Peyer's patch (tissue), 4 donors: ENCODE data around the gene AFG1L. TPM values are rescaled to one million over a fixed set of nuclear protein-coding genes. Genes with fewer than 3 reads are reported as not detected.
"Not testable (repeated sequence)": the region's sequence is repeated elsewhere in the genome, so short reads cannot be mapped to it uniquely, and the experiment has no call there.

Experiments used
- DNase-seq, 3 donors: peaks; one replicate each; pipeline ENCODE4 v3.0.0-alpha.2; 2017 to 2019
- H3K27ac ChIP-seq, 4 donors: fragments of 200-600 bp; sonication (generic); one replicate each; pipeline ENCODE4 v1.5.1; 2016 to 2019
- H3K27me3 ChIP-seq, 2 donors: fragments of 200-600 bp; sonication (generic); one replicate each; pipeline ENCODE4 v1.5.1; 2019
- H3K36me3 ChIP-seq, 3 donors: fragments of 200-600 bp; sonication (generic); one replicate each; pipeline ENCODE4 v1.5.1; 2016 to 2019
- H3K4me1 ChIP-seq, 4 donors: fragments of 200-600 bp; sonication (generic); one replicate each; pipeline ENCODE4 v1.5.1; 2016 to 2019
- H3K4me3 ChIP-seq, 4 donors: fragments of 200-600 bp; sonication (generic); 1 replicate in 3 of 4; 2 replicates in 1 of 4; pipeline ENCODE4 v1.5.1; 2016 to 2019; ENCODE audit warnings: mild to moderate bottlenecking in 1 of 4
- H3K9me3 ChIP-seq, 4 donors: fragments of 200-600 bp; sonication (generic); one replicate each; pipeline ENCODE4 v1.5.1; 2016 to 2019; ENCODE audit warnings: mild to moderate bottlenecking in 1 of 4
- CTCF ChIP-seq, 6 experiments: fragments of 450-650 bp in 4 of 6; fragments of 200-600 bp in 2 of 6; sonication (generic) in 1 of 6; IDR thresholded peaks; one replicate each; pipeline ENCODE4 v1.5.1; 2017 to 2019; ENCODE audit warnings: antibody characterized with exemption in 6 of 6, mild to moderate bottlenecking in 3 of 6, moderate library complexity in 1 of 6
- POLR2A ChIP-seq, 2 donors: fragments of 450-650 bp; IDR thresholded peaks; one replicate each; pipeline ENCODE4 v1.5.1; 2017; ENCODE audit warnings: antibody characterized with exemption in 2 of 2, mild to moderate bottlenecking in 2 of 2, moderate library complexity in 2 of 2
- total RNA-seq, 4 donors: library from RNA; depleted of rRNA; stranded (reverse); fragments of >200 nt; gene quantifications; one replicate each; pipeline ENCODE4 v1.1.0, GENCODE V29; 2016

Gene AFG1L
- total RNA-seq, 4 donors from 2014 or later = 6.0 to 15.1 (median 8.1) TPM

GRCh38 chr6:108383981-108384380 is 89.1 kb downstream of the AFG1L start:
- no peaks in the 10 kb centered on the region for H3K4me1 ChIP-seq
- no peak for DNase-seq

GRCh38 chr6:108389190-108389589 is 94.3 kb downstream of the AFG1L start:
- not testable (repeated sequence) for H3K9me3 ChIP-seq, DNase-seq, H3K4me1 ChIP-seq, H3K36me3 ChIP-seq, H3K27ac ChIP-seq, H3K27me3 ChIP-seq, H3K4me3 ChIP-seq

More at GRCh38 chr6:108383981-108384380, 89.1 kb downstream of the AFG1L start:
- TF ChIP-seq CTCF (IDR thresholded peaks at IDR 0.05) (no peak), POLR2A (IDR thresholded peaks at IDR 0.05) (no peak)
- H3K27ac ChIP-seq = no peak overlapping the region
- H3K9me3 ChIP-seq = no peaks in the 10 kb centered on the region
- H3K27me3 ChIP-seq = no peaks in the 10 kb centered on the region
- no peak overlapping the region for H3K4me3 ChIP-seq
- no peaks in the 10 kb centered on the region for H3K36me3 ChIP-seq

GRCh38 chr6:108395297-108395696 is 100.4 kb downstream of the AFG1L start:
- DNase-seq = no peak
- H3K36me3 ChIP-seq = no peaks in the 10 kb centered on the region
- no peak overlapping the region for H3K4me3 ChIP-seq

GRCh38 chr6:108403236-108403635 is 108.4 kb downstream of the AFG1L start:
- no peak for DNase-seq
- no peaks in the 10 kb centered on the region for H3K9me3 ChIP-seq
- no peak overlapping the region for H3K27ac ChIP-seq
- no peak for TF ChIP-seq POLR2A (IDR thresholded peaks at IDR 0.05)
- TF ChIP-seq CTCF (IDR thresholded peaks at IDR 0.05) = no peak
- H3K36me3 ChIP-seq = no peaks in the 10 kb centered on the region
- H3K4me3 ChIP-seq = no peak overlapping the region
- no peaks in the 10 kb centered on the region for H3K27me3 ChIP-seq
- H3K4me1 ChIP-seq = no peaks in the 10 kb centered on the region

More at GRCh38 chr6:108395297-108395696, 100.4 kb downstream of the AFG1L start:
- H3K4me1 ChIP-seq = no peaks in the 10 kb centered on the region
- TF ChIP-seq POLR2A (IDR thresholded peaks at IDR 0.05) (no peak), CTCF (IDR thresholded peaks at IDR 0.05) (no peak)
- no peak overlapping the region for H3K27ac ChIP-seq
- H3K27me3 ChIP-seq = no peaks in the 10 kb centered on the region
- no peaks in the 10 kb centered on the region for H3K9me3 ChIP-seq

- Histone ChIP-seq H3K9me3 (no peaks in the 10 kb centered on the region), H3K27ac (no peak overlapping the region), H3K4me1 (no peaks in the 10 kb centered on the region), H3K4me3 (no peak overlapping the region), H3K36me3 (no peaks in the 10 kb centered on the region), H3K27me3 (no peaks in the 10 kb centered on the region)
- no peak for DNase-seq
- TF ChIP-seq POLR2A (IDR thresholded peaks at IDR 0.05) (no peak), CTCF (IDR thresholded peaks at IDR 0.05) (no peak)
Measured at GRCh38 chr6:108406943-108407342, 112.1 kb downstream of the AFG1L start.

- TF ChIP-seq CTCF (IDR thresholded peaks at IDR 0.05) (no peak), POLR2A (IDR thresholded peaks at IDR 0.05) (no peak)
- no peaks in the 10 kb centered on the region for H3K9me3 ChIP-seq
- no peak for DNase-seq
- H3K27ac ChIP-seq = no peak overlapping the region
- H3K36me3 ChIP-seq = no peaks in the 10 kb centered on the region
- no peak overlapping the region for H3K4me3 ChIP-seq
- H3K4me1 ChIP-seq = no peaks in the 10 kb centered on the region
- H3K27me3 ChIP-seq = no peaks in the 10 kb centered on the region
Measured at GRCh38 chr6:108407904-108408827, 113.3 kb downstream of the AFG1L start.
